Stimulated activated CD4-positive, alpha-beta T cell treated with anti-CD3 and anti-CD28 coated beads, Interleukin-15, amount 100 ng/mL, for 1 hour (primary cell): ENCODE results near the gene SLC16A2.
"Not testable (repeated sequence)": the region's sequence is repeated elsewhere in the genome, so short reads cannot be mapped to it uniquely, and the experiment has no call there.

Experiments used
- DNase-seq, 2 donors: peaks; one replicate each; pipeline ENCODE4 v3.0.0-alpha.2; 2020; ENCODE audit warnings: low read depth in 1 of 2, low spot score in 1 of 2

Gene SLC16A2

DNA sequence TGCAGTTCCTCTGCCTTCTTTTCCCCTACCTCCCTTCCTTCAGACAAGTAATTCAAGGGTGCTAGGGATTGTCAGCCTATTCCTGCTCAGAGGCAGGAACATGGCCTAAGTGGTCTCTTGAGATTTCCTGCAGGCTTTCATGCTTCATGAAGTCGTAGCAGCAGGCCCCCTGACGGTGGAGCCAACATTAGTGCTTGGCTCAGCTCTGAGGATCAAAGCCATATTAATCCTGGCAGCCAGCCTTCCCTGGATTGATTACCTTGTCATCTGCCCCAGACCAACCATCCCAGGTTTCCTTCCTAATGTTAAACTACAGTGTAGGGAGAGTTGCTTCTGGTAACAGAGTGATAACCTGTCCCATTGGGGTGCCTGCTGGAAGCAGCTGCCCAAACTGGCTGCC lies 84.1 kb downstream of the SLC16A2 start:
- DNase-seq: no peak

GRCh38 chrX:74506317-74507115 lies 85.2 kb downstream of the SLC16A2 start:
- no peak for DNase-seq

DNA sequence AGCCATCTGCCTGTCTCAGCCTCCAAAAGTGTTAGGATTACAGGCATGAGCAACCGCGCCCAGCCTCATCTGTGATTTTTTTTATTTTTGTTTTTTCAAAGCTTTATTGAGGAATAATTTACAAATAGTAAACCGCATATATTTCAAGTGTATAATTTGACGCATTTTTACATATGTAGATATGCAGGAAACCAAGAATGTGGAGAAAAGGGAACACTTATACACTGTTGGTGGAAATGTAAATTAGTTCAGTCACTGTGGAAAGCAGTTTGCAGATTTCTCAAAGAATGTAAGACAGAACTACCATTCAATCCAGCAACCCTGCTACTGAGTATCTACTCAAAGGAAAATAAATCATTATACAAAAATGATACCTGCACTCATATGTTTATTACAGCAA lies 85.9 kb downstream of the SLC16A2 start:
- DNase-seq: no peak

GRCh38 chrX:74509989-74510388 lies 88.7 kb downstream of the SLC16A2 start:
- DNase-seq: no peak

- DNase-seq: no peak
Measured at GRCh38 chrX:74510401-74510800, 89.1 kb downstream of the SLC16A2 start.

- no peak for DNase-seq
Measured at GRCh38 chrX:74511704-74512103, 90.4 kb downstream of the SLC16A2 start.

- DNase-seq: no peak
Measured at GRCh38 chrX:74514384-74514783, 93.1 kb downstream of the SLC16A2 start.

DNA sequence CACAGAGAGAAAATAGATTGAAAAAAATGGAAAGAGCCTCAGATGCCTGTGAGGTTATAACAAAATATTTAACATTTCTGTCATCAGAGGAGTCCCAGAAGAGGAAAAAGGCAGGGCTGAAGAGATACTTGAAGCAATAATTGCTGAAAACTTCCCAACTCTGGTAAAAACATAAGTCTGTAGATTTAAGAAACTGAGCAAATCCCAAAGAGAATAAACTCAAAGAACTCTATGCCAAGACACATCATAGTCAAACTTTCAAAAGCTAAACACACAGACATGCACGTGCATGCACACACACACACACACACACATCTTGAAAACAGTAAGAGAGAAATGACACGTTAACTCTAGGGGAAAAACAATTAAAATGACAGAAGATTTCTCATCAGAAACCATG lies 94.1 kb downstream of the SLC16A2 start:
- no peak for DNase-seq

GRCh38 chrX:74516013-74516412 lies 94.7 kb downstream of the SLC16A2 start:
- not testable (repeated sequence) for DNase-seq

DNA sequence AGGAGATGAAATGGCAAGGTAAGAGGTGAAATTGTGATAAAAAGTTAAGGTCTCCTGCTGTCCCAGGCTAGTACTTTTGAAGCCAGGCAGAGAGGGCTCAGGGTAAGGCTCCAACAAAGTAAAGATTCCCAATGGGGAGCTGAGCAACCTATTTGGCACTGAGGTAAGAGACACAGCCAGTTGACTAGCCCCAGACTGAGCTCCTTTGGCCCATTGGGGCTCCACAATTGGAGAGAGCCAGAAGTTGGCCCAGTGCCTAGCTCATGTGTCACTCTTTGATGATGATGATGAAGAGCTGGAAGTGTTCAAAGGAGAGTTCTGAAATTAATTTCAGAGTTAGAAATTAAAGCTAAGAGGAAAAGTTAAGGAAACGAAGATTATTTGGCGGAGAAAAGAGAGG lies 98.6 kb downstream of the SLC16A2 start:
- DNase-seq: no peak

DNA sequence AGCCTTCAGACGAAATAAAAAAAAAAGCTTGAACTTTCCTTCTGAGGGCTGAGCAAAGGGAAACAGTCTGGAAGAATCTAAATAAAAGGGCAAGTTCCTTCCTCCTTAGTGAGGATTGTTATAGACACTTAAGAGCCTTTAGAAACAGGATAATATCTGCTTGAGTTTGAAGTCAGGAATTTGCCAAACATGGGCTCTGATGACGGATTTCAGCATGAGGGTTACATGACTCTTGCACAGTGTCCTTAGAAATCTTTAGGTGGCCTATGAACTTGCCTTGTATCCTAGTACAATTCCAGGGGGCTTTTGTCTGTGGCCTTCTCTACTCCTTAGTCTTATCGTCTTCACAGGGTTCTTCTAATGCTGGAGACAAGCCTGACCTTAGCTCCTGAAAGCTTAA lies 99.0 kb downstream of the SLC16A2 start:
- DNase-seq: no peak

DNA sequence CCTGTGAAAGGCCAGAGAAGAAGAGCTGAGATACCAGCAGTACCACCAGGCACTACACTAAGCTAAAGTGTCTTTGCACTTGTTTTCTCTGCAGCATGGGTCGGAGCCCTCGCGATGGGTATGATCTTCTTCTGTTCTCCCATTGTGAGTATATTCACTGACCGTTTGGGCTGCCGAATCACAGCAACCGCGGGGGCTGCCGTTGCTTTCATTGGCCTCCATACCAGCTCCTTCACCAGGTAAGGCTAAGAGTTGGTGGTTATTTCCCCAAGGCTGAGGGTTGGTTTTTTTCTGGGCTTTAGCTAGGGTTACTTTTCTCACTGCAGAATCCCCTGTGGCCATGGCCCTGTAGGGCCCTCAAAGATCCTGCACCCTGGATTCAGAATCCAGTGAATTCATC lies 99.6 kb downstream of the SLC16A2 start:
- DNase-seq: no peak

DNA sequence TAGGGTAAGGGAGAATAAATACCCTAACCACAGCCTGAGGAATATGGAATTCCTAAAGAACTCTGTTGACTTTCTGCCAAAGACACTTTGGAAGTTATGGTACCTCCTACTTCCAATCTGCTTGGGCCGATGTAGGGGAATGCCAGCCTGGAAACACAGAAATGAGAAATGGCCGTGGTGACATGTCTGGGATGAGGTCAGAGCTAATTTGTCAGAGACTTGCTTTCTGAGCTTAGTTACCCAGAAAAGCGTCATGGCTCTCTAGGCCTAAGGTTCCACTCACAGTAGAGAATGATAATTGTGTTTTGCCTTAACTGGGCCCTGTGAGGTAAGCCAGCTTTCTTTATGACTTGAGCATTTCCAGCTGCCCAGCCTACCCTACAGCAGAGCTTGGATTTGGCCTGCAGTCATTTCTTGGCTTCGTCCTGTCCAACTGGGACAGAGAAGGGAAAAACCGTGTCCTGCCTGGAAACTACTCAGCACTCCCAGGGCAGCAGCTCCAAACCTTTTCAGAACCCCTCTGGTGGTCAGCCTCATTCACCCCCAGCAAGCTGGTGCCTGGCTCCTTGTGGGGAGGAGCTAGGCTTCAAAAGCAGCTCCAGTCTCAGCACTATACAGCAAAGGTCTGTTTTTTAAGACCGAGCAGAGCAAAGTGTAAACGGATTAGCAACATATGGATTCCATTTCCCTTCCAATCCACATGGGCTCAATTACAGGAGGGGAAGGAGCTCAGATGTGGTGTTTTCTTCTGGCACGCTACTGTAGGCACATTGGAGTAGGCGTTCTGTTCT lies 100.9 kb downstream of the SLC16A2 start:
- DNase-seq: no peak

DNA sequence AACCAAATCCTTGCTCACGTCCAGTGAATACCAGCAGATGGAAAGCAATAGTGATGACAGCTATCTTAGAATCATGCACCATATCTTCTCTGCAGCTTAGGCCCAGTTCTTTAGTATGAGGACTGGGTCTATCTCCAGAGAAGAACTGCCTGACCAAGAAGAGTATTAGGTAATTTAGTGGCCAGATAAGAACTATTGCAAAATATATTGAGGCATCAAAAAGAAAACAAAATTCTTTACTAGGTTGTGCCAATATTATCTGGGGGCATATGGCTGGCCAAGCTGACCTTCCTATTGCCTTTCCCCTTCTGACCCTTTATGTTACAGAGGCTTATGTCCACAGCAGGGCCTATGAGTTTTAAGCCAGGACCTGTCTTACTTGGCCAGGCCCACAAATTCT lies 101.9 kb downstream of the SLC16A2 start:
- no peak for DNase-seq

- no peak for DNase-seq
Measured at GRCh38 chrX:74523870-74524735, 102.8 kb downstream of the SLC16A2 start.

GRCh38 chrX:74525116-74525515 lies 103.8 kb downstream of the SLC16A2 start:
- DNase-seq: no peak

GRCh38 chrX:74526764-74527163 lies 105.5 kb downstream of the SLC16A2 start:
- DNase-seq: no peak

- DNase-seq: no peak
Measured at GRCh38 chrX:74527350-74527749, 106.1 kb downstream of the SLC16A2 start.

GRCh38 chrX:74529311-74529710 lies 108.0 kb downstream of the SLC16A2 start:
- no peak for DNase-seq

GRCh38 chrX:74531081-74531480 lies 109.8 kb downstream of the SLC16A2 start:
- no peak for DNase-seq

- DNase-seq: no peak
Measured at GRCh38 chrX:74534569-74535038, 113.3 kb downstream of the SLC16A2 start.

DNA sequence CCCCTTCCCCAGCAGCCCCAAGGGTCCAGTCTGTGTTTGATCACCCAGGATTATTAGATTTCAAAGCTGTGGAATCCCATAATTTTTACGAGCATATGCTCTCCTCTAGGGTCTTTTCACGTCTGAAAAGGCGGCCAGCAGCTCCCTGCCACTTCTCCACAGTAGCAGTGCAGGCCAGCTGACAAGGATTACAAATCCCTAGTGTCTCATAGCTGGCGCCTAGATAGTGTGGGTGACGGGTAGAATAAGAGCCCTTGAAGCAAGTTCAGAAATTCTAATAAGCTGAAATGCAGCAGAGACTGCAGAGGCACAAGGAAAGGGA lies 113.8 kb downstream of the SLC16A2 start:
- DNase-seq: no peak
